OCI-LY7 (cell line): Measurements from ENCODE around the gene PSTPIP2. TPM values are rescaled to one million over a fixed set of nuclear protein-coding genes. Genes with fewer than 3 reads are reported as not detected.

ENCODE experiments used
- BruUV-seq: library from RNA; stranded (reverse); fragments of 400-500 nt; replicated peaks from 2 replicates; lab custom pipeline; 2021; lab: Mats Ljungman, UMichigan
- CTCF ChIA-PET: fragments of 300-600 bp; sonication (Branson Sonifier 250); formaldehyde crosslinking; loops from one replicate; lab custom pipeline; 2022; ENCODE audit warnings: antibody characterized with exemption; ENCODE audit not compliant: unreplicated experiment; lab: Charles Lee
- POLR2A ChIA-PET: fragments of 300-600 bp; sonication (Branson Sonifier 250); formaldehyde crosslinking; loops from one replicate; lab custom pipeline; 2022; ENCODE audit warnings: antibody characterized with exemption; lab: Charles Lee
- DNase-seq: peaks from one replicate; pipeline ENCODE4 v3.0.0-alpha.2; 2015; ENCODE audit warnings: low spot score
- H2AFZ ChIP-seq: fragments of 200-600 bp; sonication (generic), shearing (Covaris generic); 2 replicates; pipeline ENCODE4 v1.6.1; 2014; ENCODE audit warnings: mild to moderate bottlenecking, antibody characterized with exemption, low read length, moderate library complexity
- H3K27ac ChIP-seq: fragments of 200-600 bp; sonication (generic); 2 replicates; pipeline ENCODE4 v1.5.1; 2014; ENCODE audit warnings: mixed run types, low read depth, mild to moderate bottlenecking, moderate library complexity, low read length, inconsistent platforms; ENCODE audit not compliant: poor library complexity, severe bottlenecking
- H3K36me3 ChIP-seq: fragments of 200-600 bp; sonication (generic); 2 replicates; pipeline ENCODE4 v1.6.1; 2014; ENCODE audit warnings: mild to moderate bottlenecking, antibody characterized with exemption, low read length, moderate library complexity, mixed read lengths; ENCODE audit not compliant: insufficient read depth
- H3K4me1 ChIP-seq: fragments of 200-600 bp; sonication (generic); 2 replicates; pipeline ENCODE4 v1.5.1; 2014; ENCODE audit warnings: mild to moderate bottlenecking, low read length; ENCODE audit not compliant: insufficient read depth, poor library complexity, severe bottlenecking
- H3K4me2 ChIP-seq: fragments of 200-600 bp; sonication (generic); 2 replicates; pipeline ENCODE4 v1.6.1; 2014; ENCODE audit warnings: mild to moderate bottlenecking, low read length
- H3K4me3 ChIP-seq: fragments of 200-600 bp; sonication (generic); 2 replicates; pipeline ENCODE4 v1.5.1; 2014; ENCODE audit warnings: mild to moderate bottlenecking, low read depth, low read length; ENCODE audit not compliant: poor library complexity, severe bottlenecking
- H3K79me2 ChIP-seq: fragments of 200-600 bp; sonication (generic); 2 replicates; pipeline ENCODE4 v1.6.1; 2016; ENCODE audit warnings: low read depth, mild to moderate bottlenecking, low read length, moderate library complexity, mixed read lengths; ENCODE audit not compliant: insufficient read depth
- H3K9me2 ChIP-seq: fragments of 200-600 bp; sonication (generic); 2 replicates; pipeline ENCODE4 v1.6.1; 2016; ENCODE audit warnings: mild to moderate bottlenecking, low read length, mixed read lengths; ENCODE audit not compliant: insufficient read depth
- H3K9me3 ChIP-seq: fragments of 200-600 bp; sonication (generic); 2 replicates; pipeline ENCODE4 v1.6.1; 2014; ENCODE audit warnings: mild to moderate bottlenecking, mixed run types, low read length, mixed read lengths
- H4K20me1 ChIP-seq: fragments of 200-600 bp; sonication (generic); 2 replicates; pipeline ENCODE4 v1.6.1; 2014; ENCODE audit warnings: mild to moderate bottlenecking, antibody characterized with exemption, low read length, moderate library complexity, mixed read lengths; ENCODE audit not compliant: insufficient read depth
- CTCF ChIP-seq: fragments of 200-600 bp; sonication (generic); conservative IDR thresholded peaks from 2 replicates; pipeline ENCODE4 v1.5.1; 2014; ENCODE audit warnings: mild to moderate bottlenecking, antibody characterized with exemption, low read length, moderate library complexity, mixed read lengths
- EZH2phosphoT487 ChIP-seq: fragments of 200-600 bp; sonication (generic); IDR thresholded peaks from 2 replicates; pipeline ENCODE4 v1.6.1; 2018; ENCODE audit warnings: low read depth, borderline replicate concordance, mild to moderate bottlenecking, mixed run types, antibody characterized with exemption, low read length, moderate library complexity, mixed read lengths
- intact Hi-C: fragments of 100-400 bp; cut with micrococcal nuclease; formaldehyde crosslinking; loops from one replicate; pipeline ENCODE4 v1.10.0; 2022; ENCODE audit not compliant: unreplicated experiment
- total RNA-seq, 2 experiments: library from RNA; depleted of rRNA in 1 of 2; stranded (reverse); fragments of >200 nt in 1 of 2; shearing (Covaris generic) in 1 of 2; gene quantifications; 2 replicates each; pipeline ENCODE4 v1.2.3, GENCODE V29; 2014 to 2022

Gene PSTPIP2
- total RNA-seq, 2 experiments from 2014 or later, result not detected

DNA sequence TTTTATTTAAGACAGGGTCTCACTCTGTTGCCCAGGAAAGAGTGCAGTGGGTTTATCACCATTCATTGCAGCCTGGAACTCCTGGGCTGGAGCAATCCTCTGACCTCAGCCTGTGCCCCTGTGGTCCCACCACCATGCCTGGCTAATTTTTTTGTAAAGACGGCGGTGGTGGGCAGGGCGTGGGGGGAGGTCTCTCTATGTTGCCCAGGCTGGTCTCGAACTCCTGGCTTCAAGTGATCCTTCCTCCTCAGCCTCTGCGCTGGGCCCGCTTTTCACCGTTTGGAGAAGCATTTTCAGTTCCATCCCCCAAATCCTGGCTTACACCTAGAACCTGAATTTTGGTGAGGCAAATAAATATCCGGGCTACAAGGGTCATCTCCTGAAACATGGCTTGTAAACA is 27.4 kb upstream of the PSTPIP2 start:
- no peak overlapping the region for H3K4me2 ChIP-seq
- TF ChIP-seq CTCF (no peak), EZH2phosphoT487 (no peak)
- H3K9me2 ChIP-seq, result no peaks in the 10 kb centered on the region
- 0 out of 2 replicates have a peak, but pooled peaks cover 11% of the 10 kb centered on the region for H4K20me1 ChIP-seq
- ChIA-PET CTCF (no interaction called here), POLR2A (no interaction called here)
- H3K79me2 ChIP-seq, result peaks cover 36% of the 10 kb centered on the region
- intact Hi-C loops, result no loop called here
- H3K4me3 ChIP-seq, result no peak overlapping the region
- H3K9me3 ChIP-seq, result no peaks in the 10 kb centered on the region
- H2AFZ ChIP-seq, result no peak overlapping the region
- DNase-seq, result no peak
- no TSS peak for BruUV-seq
- H3K36me3 ChIP-seq, result peaks cover 21% of the 10 kb centered on the region
- no peak overlapping the region for H3K27ac ChIP-seq
- H3K4me1 ChIP-seq, result peaks cover 16% of the 10 kb centered on the region

GRCh38 chr18:46098616-46098933 is 26.5 kb upstream of the PSTPIP2 start:
- DNase-seq, result no peak
- H3K27ac ChIP-seq, result peak overlapping the region; percentile 75
- TF ChIP-seq CTCF (no peak), EZH2phosphoT487 (no peak)
- ChIA-PET POLR2A (no interaction called here), CTCF (no interaction called here)
- intact Hi-C loops, result no loop called here
- H3K4me2 ChIP-seq, result peak overlapping the region; percentile 94
- H4K20me1 ChIP-seq, result 0 out of 2 replicates have a peak, but pooled peaks cover 11% of the 10 kb centered on the region
- peaks cover 16% of the 10 kb centered on the region for H3K4me1 ChIP-seq
- no peaks in the 10 kb centered on the region for H3K9me2 ChIP-seq
- peak overlapping the region; percentile 99 for H2AFZ ChIP-seq
- peak overlapping the region; percentile 96 for H3K4me3 ChIP-seq
- BruUV-seq, result TSS peak; percentile 93
- H3K9me3 ChIP-seq, result no peaks in the 10 kb centered on the region
- peaks cover 44% of the 10 kb centered on the region for H3K79me2 ChIP-seq
- peaks cover 30% of the 10 kb centered on the region for H3K36me3 ChIP-seq

- peak; percentile 82 for DNase-seq
- BruUV-seq, result no TSS peak
- Histone ChIP-seq H4K20me1 (0 out of 2 replicates have a peak, but pooled peaks cover 11% of the 10 kb centered on the region), H3K27ac (peak within 1 kb of the TSS; percentile 75), H2AFZ (peak within 1 kb of the TSS; percentile 99), H3K4me2 (peak within 1 kb of the TSS; percentile 94), H3K79me2 (peaks cover 50% of the 10 kb centered on the region), H3K4me1 (peaks cover 16% of the 10 kb centered on the region), H3K9me2 (no peaks in the 10 kb centered on the region), H3K9me3 (no peaks in the 10 kb centered on the region), H3K4me3 (peak within 1 kb of the TSS; percentile 96), H3K36me3 (peaks cover 36% of the 10 kb centered on the region)
- intact Hi-C loops, result no loop called here
- TF ChIP-seq CTCF (no peak), EZH2phosphoT487 (no peak)
- ChIA-PET CTCF (no interaction called here), POLR2A (interaction anchor here (1.7 kb wide), 1 partner anchor 9 kb away, joined by 11 read pairs; no protein-coding TSS in a partner anchor)
These were observed 25.9 kb upstream of the PSTPIP2 start, which contains the start of gene ATP5F1A for GRCh38 chr18:46097801-46098615. Gene ATP5F1A (minus strand): TSS chr18:46098296. CDS start chr18:46098231, 65 bp downstream.
